Fibroblast of lung (primary cell): ENCODE measurements around the gene IP6K3.
A peak's percentile ranks its signal among the peaks of the same experiment; 100 is the strongest.

ENCODE experiments used
- EZH2 ChIP-seq: IDR thresholded peaks from 2 replicates; pipeline ENCODE4 v1.5.1; 2012; ENCODE audit warnings: low read length, control low read depth, mild to moderate bottlenecking; ENCODE audit errors: missing control alignments
- TF ChIP-seq, protein P1 (sequence below), 2 donors: IDR thresholded peaks in 1 of 2; conservative IDR thresholded peaks in 1 of 2; 1 replicate in 1 of 2; 2 replicates in 1 of 2; pipeline ENCODE4 v1.5.1; 2011 to 2012; ENCODE audit warnings: low read length in 2 of 2, control low read depth in 1 of 2, inconsistent platforms in 1 of 2, low read depth in 1 of 2, mild to moderate bottlenecking in 1 of 2

DNA sequence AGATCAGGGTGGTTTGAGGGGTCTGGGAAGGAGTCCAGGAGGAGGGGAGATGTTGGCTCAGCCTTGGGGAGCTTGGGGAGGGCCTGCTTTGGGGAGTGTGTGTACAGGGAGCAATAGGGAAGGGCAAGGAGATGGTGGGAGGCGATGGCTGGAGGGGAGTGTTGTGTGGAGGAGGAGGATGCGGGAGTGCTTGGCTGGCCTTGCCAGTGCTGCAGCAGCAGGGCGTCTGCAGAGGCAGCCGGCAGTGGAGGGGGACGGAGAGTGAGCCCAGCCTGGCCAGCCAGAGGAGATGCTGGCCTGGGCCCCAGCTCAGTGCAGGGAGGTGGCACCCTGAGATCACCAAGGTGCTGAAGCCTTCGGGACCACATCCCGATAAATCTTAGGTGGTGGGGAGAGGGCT, 3.9 kb downstream of the IP6K3 start:
- TF ChIP-seq, protein P1, sequence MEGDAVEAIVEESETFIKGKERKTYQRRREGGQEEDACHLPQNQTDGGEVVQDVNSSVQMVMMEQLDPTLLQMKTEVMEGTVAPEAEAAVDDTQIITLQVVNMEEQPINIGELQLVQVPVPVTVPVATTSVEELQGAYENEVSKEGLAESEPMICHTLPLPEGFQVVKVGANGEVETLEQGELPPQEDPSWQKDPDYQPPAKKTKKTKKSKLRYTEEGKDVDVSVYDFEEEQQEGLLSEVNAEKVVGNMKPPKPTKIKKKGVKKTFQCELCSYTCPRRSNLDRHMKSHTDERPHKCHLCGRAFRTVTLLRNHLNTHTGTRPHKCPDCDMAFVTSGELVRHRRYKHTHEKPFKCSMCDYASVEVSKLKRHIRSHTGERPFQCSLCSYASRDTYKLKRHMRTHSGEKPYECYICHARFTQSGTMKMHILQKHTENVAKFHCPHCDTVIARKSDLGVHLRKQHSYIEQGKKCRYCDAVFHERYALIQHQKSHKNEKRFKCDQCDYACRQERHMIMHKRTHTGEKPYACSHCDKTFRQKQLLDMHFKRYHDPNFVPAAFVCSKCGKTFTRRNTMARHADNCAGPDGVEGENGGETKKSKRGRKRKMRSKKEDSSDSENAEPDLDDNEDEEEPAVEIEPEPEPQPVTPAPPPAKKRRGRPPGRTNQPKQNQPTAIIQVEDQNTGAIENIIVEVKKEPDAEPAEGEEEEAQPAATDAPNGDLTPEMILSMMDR (conservative IDR thresholded peaks at IDR 0.05 in 1 of 2, IDR thresholded peaks at IDR 0.05 in 1 of 2; ENCODE audit: low read depth in 1 of 2, low read length in 2 of 2): no peak
- TF ChIP-seq EZH2: peak; percentile 32
